Measurements from ENCODE around the gene RASSF9. TPM values are rescaled to one million over a fixed set of nuclear protein-coding genes. Genes with fewer than 3 reads are reported as not detected.

The RASSF9 gene
- polyA plus RNA-seq, 1 donor from 2014 or later: 0.10 TPM

Other genes starting within 250 kb of the RASSF9 start
- gene NTS, start 37.9 kb upstream of the RASSF9 start, polyA plus RNA-seq (ENCODE audit: insufficient read depth, low read depth, low replicate concordance): not detected